ENCODE measurements around the gene RFXANK. TPM values are rescaled to one million over a fixed set of nuclear protein-coding genes. Genes with fewer than 3 reads are reported as not detected.
"Not testable (repeated sequence)": the region's sequence is repeated elsewhere in the genome, so short reads cannot be mapped to it uniquely, and the experiment has no call there.

RFXANK gene
- total RNA-seq, 1 donor from 2014 or later, result 122 TPM

GRCh38 chr19:19214892-19215291, 22.8 kb downstream of the RFXANK start:
- TF ChIP-seq CTCF (IDR thresholded peaks at IDR 0.05; ENCODE audit: insufficient read depth, low read length, poor library complexity, severe bottlenecking), result peak; percentile 3
- peaks cover 45% of the 10 kb centered on the region for H3K27me3 ChIP-seq (ENCODE audit: control insufficient read depth, insufficient read depth, low read length)
- no peak for DNase-seq (ENCODE audit: low read depth)
- no peaks in the 10 kb centered on the region for H3K36me3 ChIP-seq (ENCODE audit: control insufficient read depth, insufficient read depth, low read length)
- no peak overlapping the region for H3K4me3 ChIP-seq (ENCODE audit: low read depth, low read length)

GRCh38 chr19:19215792-19216191, 23.7 kb downstream of the RFXANK start:
- no peak for DNase-seq (ENCODE audit: low read depth)
- H3K4me3 ChIP-seq (ENCODE audit: low read depth, low read length), result no peak overlapping the region
- TF ChIP-seq CTCF (IDR thresholded peaks at IDR 0.05; ENCODE audit: insufficient read depth, low read length, poor library complexity, severe bottlenecking), result no peak
- H3K27me3 ChIP-seq (ENCODE audit: control insufficient read depth, insufficient read depth, low read length), result peaks cover 45% of the 10 kb centered on the region
- no peaks in the 10 kb centered on the region for H3K36me3 ChIP-seq (ENCODE audit: control insufficient read depth, insufficient read depth, low read length)

- no peak overlapping the region for H3K4me3 ChIP-seq (ENCODE audit: low read depth, low read length)
- TF ChIP-seq CTCF (IDR thresholded peaks at IDR 0.05; ENCODE audit: insufficient read depth, low read length, poor library complexity, severe bottlenecking), result no peak
- peaks cover 35% of the 10 kb centered on the region for H3K27me3 ChIP-seq (ENCODE audit: control insufficient read depth, insufficient read depth, low read length)
- no peak for DNase-seq (ENCODE audit: low read depth)
- H3K36me3 ChIP-seq (ENCODE audit: control insufficient read depth, insufficient read depth, low read length), result no peaks in the 10 kb centered on the region
Measured at GRCh38 chr19:19217099-19217498, 25.0 kb downstream of the RFXANK start.

- Histone ChIP-seq H3K36me3 (ENCODE audit: control insufficient read depth, insufficient read depth, low read length) (no peaks in the 10 kb centered on the region), H3K27me3 (ENCODE audit: control insufficient read depth, insufficient read depth, low read length) (peaks cover 19% of the 10 kb centered on the region), H3K4me3 (ENCODE audit: low read depth, low read length) (no peak overlapping the region)
- TF ChIP-seq CTCF (IDR thresholded peaks at IDR 0.05; ENCODE audit: insufficient read depth, low read length, poor library complexity, severe bottlenecking), result no peak
- no peak for DNase-seq (ENCODE audit: low read depth)
Measured at GRCh38 chr19:19218911-19219310, 26.9 kb downstream of the RFXANK start.

- peaks cover 17% of the 10 kb centered on the region for H3K27me3 ChIP-seq (ENCODE audit: control insufficient read depth, insufficient read depth, low read length)
Measured at GRCh38 chr19:19221000-19221399, 28.9 kb downstream of the RFXANK start.

GRCh38 chr19:19223060-19223459, 31.0 kb downstream of the RFXANK start:
- TF ChIP-seq CTCF (IDR thresholded peaks at IDR 0.05; ENCODE audit: insufficient read depth, low read length, poor library complexity, severe bottlenecking), result no peak
- DNase-seq (ENCODE audit: low read depth), result no peak
- Histone ChIP-seq H3K27me3 (ENCODE audit: control insufficient read depth, insufficient read depth, low read length) (peaks cover 32% of the 10 kb centered on the region), H3K4me3 (ENCODE audit: low read depth, low read length) (no peak overlapping the region), H3K36me3 (ENCODE audit: control insufficient read depth, insufficient read depth, low read length) (no peaks in the 10 kb centered on the region)

More at GRCh38 chr19:19221000-19221399, 28.9 kb downstream of the RFXANK start:
- not testable (repeated sequence) for H3K36me3 ChIP-seq (ENCODE audit: control insufficient read depth, insufficient read depth, low read length); DNase-seq (ENCODE audit: low read depth); H3K4me3 ChIP-seq (ENCODE audit: low read depth, low read length)

Measured in kidney epithelial cell (primary cell).